GM15510 (cell line): ENCODE data around the gene CTNND2.

Source experiments
- POLR2A ChIP-seq: IDR thresholded peaks from 3 replicates; pipeline ENCODE4 v1.6.1; 2011; ENCODE audit warnings: borderline replicate concordance; ENCODE audit not compliant: insufficient read length; ENCODE audit errors: extremely low read depth

The CTNND2 gene

GRCh38 chr5:10932426-10932825, 971.8 kb downstream of the CTNND2 start:
- no peak for TF ChIP-seq POLR2A

- TF ChIP-seq POLR2A: no peak
Measured at GRCh38 chr5:10927608-10928007, 976.6 kb downstream of the CTNND2 start.

GRCh38 chr5:10923310-10923709, 980.9 kb downstream of the CTNND2 start:
- no peak for TF ChIP-seq POLR2A
